SK-N-SH (cell line): ENCODE measurements around the gene STK39. TPM values are rescaled to one million over a fixed set of nuclear protein-coding genes. Genes with fewer than 3 reads are reported as not detected.

Experiments used
- CTCF ChIA-PET: fragments of 300-600, 350-600 bp; formaldehyde crosslinking; extraction: SDS; loops from one replicate; lab custom pipeline; 2021; lab: Yijun Ruan, JAX
- POLR2A ChIA-PET: fragments of 350-600 bp; sonication (Branson Sonifier 250); formaldehyde crosslinking; extraction: SDS; loops from one replicate; lab custom pipeline; 2020; ENCODE audit warnings: antibody characterized with exemption, inconsistent platforms; lab: Yijun Ruan, JAX
- DNase-seq: peaks from one replicate; pipeline ENCODE4 v3.0.0; 2012
- H2AFZ ChIP-seq: fragments of 200-600 bp; sonication (generic); 2 replicates; pipeline ENCODE4 v1.8.1; 2016; ENCODE audit warnings: antibody characterized with exemption, mild to moderate bottlenecking, low read depth
- H3F3A ChIP-seq: fragments of 200-600 bp; sonication (generic); replicated peaks from 2 replicates; pipeline ENCODE3; 2016; ENCODE audit warnings: antibody characterized with exemption, mild to moderate bottlenecking; ENCODE audit not compliant: insufficient read depth
- H3K27ac ChIP-seq, 2 experiments: fragments of 200-500 bp in 1 of 2; fragments of 200-600 bp in 1 of 2; sonication (Bioruptor generic) in 1 of 2; sonication (generic), shearing (Covaris generic) in 1 of 2; 2 replicates each; pipeline versions ENCODE4 v1.5.1 to v1.6.1; 2014 to 2016; ENCODE audit warnings: low read depth in 2 of 2, inconsistent platforms in 1 of 2, low read length in 1 of 2, mild to moderate bottlenecking in 1 of 2, mixed read lengths in 1 of 2
- H3K27me3 ChIP-seq: fragments of 200-600 bp; sonication (generic), shearing (Covaris generic); 2 replicates; pipeline ENCODE4 v1.6.1; 2016; ENCODE audit warnings: mixed run types; ENCODE audit not compliant: insufficient read depth
- H3K36me3 ChIP-seq, 2 experiments: fragments of 200-500 bp in 1 of 2; fragments of 200-600 bp in 1 of 2; sonication (Bioruptor generic) in 1 of 2; sonication (generic) in 1 of 2; replicated peaks in 1 of 2; 2 replicates each; pipeline versions ENCODE3 to v1.5.1; 2014 to 2016; ENCODE audit warnings: low read length in 1 of 2, mild to moderate bottlenecking in 1 of 2; ENCODE audit not compliant: insufficient read depth in 2 of 2, control insufficient read depth in 1 of 2
- H3K4me1 ChIP-seq, 2 experiments: fragments of 200-500 bp in 1 of 2; fragments of 200-600 bp in 1 of 2; sonication (Bioruptor generic) in 1 of 2; sonication (generic), shearing (Covaris generic) in 1 of 2; 2 replicates each; pipeline versions ENCODE4 v1.5.1 to v1.6.1; 2014 to 2016; ENCODE audit warnings: low read depth in 1 of 2, low read length in 1 of 2, mixed run types in 1 of 2; ENCODE audit not compliant: insufficient read depth in 2 of 2, control insufficient read depth in 1 of 2
- H3K4me2 ChIP-seq: fragments of 200-600 bp; sonication (generic), shearing (Covaris generic); 2 replicates; pipeline ENCODE4 v1.6.1; 2017; ENCODE audit warnings: mixed run types
- H3K4me3 ChIP-seq, 2 experiments: fragments of 200-500 bp in 1 of 2; fragments of 200-600 bp in 1 of 2; sonication (Bioruptor generic) in 1 of 2; sonication (generic), shearing (Covaris generic) in 1 of 2; 2 replicates each; pipeline versions ENCODE4 v1.5.1 to v1.8.1; 2014 to 2016; ENCODE audit warnings: low read depth in 2 of 2, inconsistent platforms in 1 of 2, low read length in 1 of 2, mild to moderate bottlenecking in 1 of 2, mixed read lengths in 1 of 2, moderate library complexity in 1 of 2
- H3K79me2 ChIP-seq: fragments of 200-600 bp; sonication (generic); 2 replicates; pipeline ENCODE4 v1.8.1; 2017; ENCODE audit warnings: mild to moderate bottlenecking; ENCODE audit not compliant: insufficient read depth
- H3K9ac ChIP-seq: fragments of 200-600 bp; sonication (generic); 2 replicates; pipeline ENCODE4 v1.6.1; 2017; ENCODE audit warnings: mixed run types
- H3K9me2 ChIP-seq: fragments of 200-600 bp; sonication (generic); 2 replicates; pipeline ENCODE4 v1.6.1; 2017; ENCODE audit warnings: mixed run types
- H3K9me3 ChIP-seq: fragments of 200-600 bp; sonication (generic); 2 replicates; pipeline ENCODE4 v1.6.1; 2017; ENCODE audit warnings: mixed run types, mild to moderate bottlenecking, moderate library complexity
- H4K20me1 ChIP-seq: fragments of 200-600 bp; sonication (generic); 2 replicates; pipeline ENCODE4 v1.6.1; 2017; ENCODE audit warnings: mild to moderate bottlenecking, mixed run types; ENCODE audit not compliant: insufficient read depth
- ELF1 ChIP-seq: IDR thresholded peaks from 2 replicates; pipeline ENCODE4 v1.4.0; 2012
- FOSL2 ChIP-seq: IDR thresholded peaks from 2 replicates; pipeline ENCODE4 v1.4.0; 2012; ENCODE audit warnings: low read depth, mild to moderate bottlenecking, moderate library complexity, borderline replicate concordance
- FOXM1 ChIP-seq: IDR thresholded peaks from 2 replicates; pipeline ENCODE4 v1.4.0; 2012; ENCODE audit warnings: low read depth, mild to moderate bottlenecking
- GATA2 ChIP-seq: sonication (generic); formaldehyde crosslinking; IDR thresholded peaks from 2 replicates; pipeline ENCODE4 v1.5.0; 2020; ENCODE audit warnings: mild to moderate bottlenecking, missing genetic modification reagents
- JUND ChIP-seq: IDR thresholded peaks from 2 replicates; pipeline ENCODE4 v1.4.0; 2012
- NFIC ChIP-seq: IDR thresholded peaks from 2 replicates; pipeline ENCODE4 v1.4.0; 2012; ENCODE audit warnings: borderline replicate concordance
- RFX5 ChIP-seq: IDR thresholded peaks from 2 replicates; pipeline ENCODE4 v1.6.1; 2012; ENCODE audit warnings: mild to moderate bottlenecking, improper control_type of control experiment, low read length
- RXRA ChIP-seq: IDR thresholded peaks from 2 replicates; pipeline ENCODE4 v1.4.0; 2012; ENCODE audit warnings: low read depth, mild to moderate bottlenecking, borderline replicate concordance
- SIN3A ChIP-seq: IDR thresholded peaks from 2 replicates; pipeline ENCODE4 v1.6.1; 2012; ENCODE audit warnings: low read depth, mild to moderate bottlenecking, low read length, moderate library complexity, borderline replicate concordance
- WGBS: methylation state at CpG from one replicate; pipeline ENCODE4 v1.1.6; 2017; ENCODE audit warnings: low lambda C conversion rate; 5-methylcytosine and 5-hydroxymethylcytosine counted together
- polyA plus RNA-seq, 3 experiments: library from polyadenylated mRNA; depleted of rRNA; stranded (reverse); fragments of >200 nt; gene quantifications; 2 replicates each; pipeline ENCODE4 v1.2.3, GENCODE V29; 2012
- TF ChIP-seq, protein P1 (sequence below): fragments of 150-350 bp; IDR thresholded peaks from 2 replicates; pipeline ENCODE4 v1.6.1; 2017; ENCODE audit warnings: antibody characterized with exemption, low read length, low read depth, borderline replicate concordance
- TF ChIP-seq, protein P2 (sequence below): IDR thresholded peaks from 2 replicates; pipeline ENCODE4 v1.4.0; 2012; ENCODE audit warnings: low read depth
- TF ChIP-seq, protein P3 (sequence below): IDR thresholded peaks from 2 replicates; pipeline ENCODE4 v1.4.0; 2012; ENCODE audit warnings: low read depth, borderline replicate concordance

Gene STK39
- polyA plus RNA-seq, 1 of the 3 experiments (the other 2 are of a cell fraction): 9.6 TPM

DNA sequence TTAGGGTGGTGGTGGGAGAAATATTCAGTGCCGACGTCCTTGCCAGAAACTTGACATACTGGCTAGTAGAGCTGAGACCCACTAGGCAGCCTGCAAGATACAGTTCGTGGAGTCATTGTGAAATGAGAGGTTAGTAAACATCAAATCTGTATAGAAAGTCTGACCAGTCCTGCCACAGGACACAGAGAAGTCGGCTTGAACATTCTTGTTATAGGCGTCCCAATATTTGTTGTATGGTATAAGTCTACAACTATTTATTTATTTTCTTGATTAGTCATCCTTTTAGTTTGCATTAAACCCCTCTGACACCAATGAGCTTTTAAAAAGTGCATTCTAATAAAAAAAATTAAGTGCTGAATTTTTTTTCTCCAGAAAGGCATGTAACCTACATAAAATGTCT is 265.4 kb downstream of the STK39 start (continued):
- TF ChIP-seq, protein P1, sequence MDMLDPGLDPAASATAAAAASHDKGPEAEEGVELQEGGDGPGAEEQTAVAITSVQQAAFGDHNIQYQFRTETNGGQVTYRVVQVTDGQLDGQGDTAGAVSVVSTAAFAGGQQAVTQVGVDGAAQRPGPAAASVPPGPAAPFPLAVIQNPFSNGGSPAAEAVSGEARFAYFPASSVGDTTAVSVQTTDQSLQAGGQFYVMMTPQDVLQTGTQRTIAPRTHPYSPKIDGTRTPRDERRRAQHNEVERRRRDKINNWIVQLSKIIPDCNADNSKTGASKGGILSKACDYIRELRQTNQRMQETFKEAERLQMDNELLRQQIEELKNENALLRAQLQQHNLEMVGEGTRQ: no peak

DNA sequence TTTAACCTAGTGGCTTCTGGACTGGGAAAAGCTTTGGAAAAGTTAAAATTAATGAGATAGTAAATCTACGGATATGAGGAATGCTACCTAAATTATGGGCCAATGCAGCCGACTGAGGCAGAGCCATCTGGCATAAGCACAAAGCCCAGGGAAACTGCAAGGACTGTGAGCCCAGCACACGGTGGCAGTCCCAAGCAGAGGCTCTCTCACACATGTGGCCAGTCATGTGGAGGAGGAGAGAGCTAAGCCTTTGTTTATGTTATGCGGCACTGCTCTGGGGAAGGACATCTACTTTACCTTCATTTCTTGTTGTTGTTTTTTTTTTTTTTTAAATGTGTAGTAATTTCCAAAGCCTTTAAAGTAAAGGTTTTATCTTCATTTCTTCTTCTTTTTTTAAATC is 267.0 kb downstream of the STK39 start:
- Histone ChIP-seq H3K27me3 (no peaks in the 10 kb centered on the region), H3K9me3 (no peaks in the 10 kb centered on the region), H2AFZ (no peak overlapping the region), H3F3A (no peaks in the 10 kb centered on the region), H3K4me3 (no peak overlapping the region), H4K20me1 (no peaks in the 10 kb centered on the region), H3K4me1 (no peaks in the 10 kb centered on the region; a peak in 1 of 4 replicates), H3K9me2 (no peaks in the 10 kb centered on the region), H3K79me2 (no peaks in the 10 kb centered on the region), H3K9ac (no peak overlapping the region), H3K27ac (no peak overlapping the region), H3K4me2 (no peak overlapping the region), H3K36me3 (peaks cover 4 to 15% of the 10 kb centered on the region in 2 experiments)
- DNase-seq: no peak
- POLR2A ChIA-PET: no interaction called here
- CTCF ChIA-PET: interaction anchor here (1.4 kb wide), 1 partner anchor 49 kb away, joined by 5 read pairs; no protein-coding TSS in a partner anchor
- TF ChIP-seq JUND (no peak), GATA2 (CRISPR knock-in tag) (no peak), ELF1 (no peak)
- WGBS: 85% methylated on average over 3 of the region's 4 CpGs

DNA sequence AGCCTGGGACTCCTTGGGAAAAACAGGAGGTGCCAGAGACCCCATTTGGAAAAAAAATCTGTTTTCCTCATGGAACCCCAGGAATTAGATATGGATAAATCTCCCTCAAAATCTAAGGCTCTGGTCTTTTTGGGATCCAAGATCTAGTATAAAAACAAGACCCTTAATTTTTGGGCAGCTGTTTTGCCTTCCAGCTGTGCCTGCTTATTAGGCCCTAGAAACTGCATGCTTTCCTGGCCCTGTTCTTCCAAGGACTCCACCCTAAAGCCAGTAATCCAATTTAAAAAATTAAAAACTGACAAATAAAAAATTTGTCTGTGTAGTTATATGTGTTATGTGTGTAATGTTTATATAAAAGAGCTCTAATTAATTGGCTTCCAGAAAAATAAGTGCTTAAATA is 274.6 kb downstream of the STK39 start:
- Histone ChIP-seq H3K9me2 (no peaks in the 10 kb centered on the region), H4K20me1 (no peaks in the 10 kb centered on the region), H3K4me2 (no peak overlapping the region), H2AFZ (no peak overlapping the region), H3K36me3 (peaks cover 2 to 10% of the 10 kb centered on the region in 2 experiments), H3K27me3 (no peaks in the 10 kb centered on the region), H3K4me3 (no peak overlapping the region), H3K9me3 (peaks cover 8% of the 10 kb centered on the region; the same call in 1 of the 2 replicates), H3K79me2 (no peaks in the 10 kb centered on the region), H3K4me1 (no peaks in the 10 kb centered on the region), H3F3A (no peaks in the 10 kb centered on the region), H3K27ac (no peak overlapping the region), H3K9ac (no peak overlapping the region)
- ChIA-PET CTCF (interaction anchor here (0.9 to 1.2 kb wide), 2 partner anchors 16 to 145 kb away, joined by 3 to 4 read pairs; no protein-coding TSS in a partner anchor), POLR2A (no interaction called here)
- DNase-seq: no peak
- TF ChIP-seq, protein P1: no peak
- TF ChIP-seq ELF1 (no peak), FOSL2 (no peak), JUND (no peak), GATA2 (CRISPR knock-in tag) (no peak), RXRA (no peak), RFX5 (no peak), SIN3A (no peak), FOXM1 (no peak), NFIC (no peak)
- TF ChIP-seq, protein P2, sequence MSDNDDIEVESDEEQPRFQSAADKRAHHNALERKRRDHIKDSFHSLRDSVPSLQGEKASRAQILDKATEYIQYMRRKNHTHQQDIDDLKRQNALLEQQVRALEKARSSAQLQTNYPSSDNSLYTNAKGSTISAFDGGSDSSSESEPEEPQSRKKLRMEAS: no peak
- TF ChIP-seq, protein P3, sequence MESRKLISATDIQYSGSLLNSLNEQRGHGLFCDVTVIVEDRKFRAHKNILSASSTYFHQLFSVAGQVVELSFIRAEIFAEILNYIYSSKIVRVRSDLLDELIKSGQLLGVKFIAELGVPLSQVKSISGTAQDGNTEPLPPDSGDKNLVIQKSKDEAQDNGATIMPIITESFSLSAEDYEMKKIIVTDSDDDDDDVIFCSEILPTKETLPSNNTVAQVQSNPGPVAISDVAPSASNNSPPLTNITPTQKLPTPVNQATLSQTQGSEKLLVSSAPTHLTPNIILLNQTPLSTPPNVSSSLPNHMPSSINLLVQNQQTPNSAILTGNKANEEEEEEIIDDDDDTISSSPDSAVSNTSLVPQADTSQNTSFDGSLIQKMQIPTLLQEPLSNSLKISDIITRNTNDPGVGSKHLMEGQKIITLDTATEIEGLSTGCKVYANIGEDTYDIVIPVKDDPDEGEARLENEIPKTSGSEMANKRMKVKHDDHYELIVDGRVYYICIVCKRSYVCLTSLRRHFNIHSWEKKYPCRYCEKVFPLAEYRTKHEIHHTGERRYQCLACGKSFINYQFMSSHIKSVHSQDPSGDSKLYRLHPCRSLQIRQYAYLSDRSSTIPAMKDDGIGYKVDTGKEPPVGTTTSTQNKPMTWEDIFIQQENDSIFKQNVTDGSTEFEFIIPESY: no peak
